ENCODE measurements around the gene SH3RF3.

Gene SH3RF3

GRCh38 chr2:109421101-109421500 is 292.1 kb downstream of the SH3RF3 start:
- no peak for DNase-seq (ENCODE audit: low read depth)

GRCh38 chr2:109421642-109422041 is 292.6 kb downstream of the SH3RF3 start:
- no peak overlapping the region for H3K4me3 ChIP-seq (ENCODE audit: low read depth, low read length)
- no peak for DNase-seq (ENCODE audit: low read depth)
- TF ChIP-seq CTCF (IDR thresholded peaks at IDR 0.05; ENCODE audit: low read depth, low read length, missing control alignments): no peak

More at GRCh38 chr2:109421101-109421500, 292.1 kb downstream of the SH3RF3 start:
- no peak for TF ChIP-seq CTCF (IDR thresholded peaks at IDR 0.05; ENCODE audit: low read depth, low read length, missing control alignments)
- H3K4me3 ChIP-seq (ENCODE audit: low read depth, low read length): no peak overlapping the region

GRCh38 chr2:109422071-109422757 is 293.2 kb downstream of the SH3RF3 start:
- no peak for DNase-seq (ENCODE audit: low read depth)
- no peak for TF ChIP-seq CTCF (IDR thresholded peaks at IDR 0.05; ENCODE audit: low read depth, low read length, missing control alignments)
- H3K4me3 ChIP-seq (ENCODE audit: low read depth, low read length): no peak overlapping the region

- no peak for TF ChIP-seq CTCF (IDR thresholded peaks at IDR 0.05; ENCODE audit: low read depth, low read length, missing control alignments)
- H3K4me3 ChIP-seq (ENCODE audit: low read depth, low read length): no peak overlapping the region
- no peak for DNase-seq (ENCODE audit: low read depth)
Measured at GRCh38 chr2:109422758-109423500, 293.9 kb downstream of the SH3RF3 start.

GRCh38 chr2:109423556-109424359 is 294.8 kb downstream of the SH3RF3 start:
- no peak for TF ChIP-seq CTCF (IDR thresholded peaks at IDR 0.05; ENCODE audit: low read depth, low read length, missing control alignments)
- H3K4me3 ChIP-seq (ENCODE audit: low read depth, low read length): no peak overlapping the region
- DNase-seq (ENCODE audit: low read depth): no peak

- TF ChIP-seq CTCF (IDR thresholded peaks at IDR 0.05; ENCODE audit: low read depth, low read length, missing control alignments): no peak
- no peak for DNase-seq (ENCODE audit: low read depth)
- no peak overlapping the region for H3K4me3 ChIP-seq (ENCODE audit: low read depth, low read length)
Measured at GRCh38 chr2:109425411-109425810, 296.4 kb downstream of the SH3RF3 start.
